OCI-LY1 (cell line): Measurements from ENCODE around the gene LRRC43.

Source experiments
- CTCF ChIP-seq: fragments of 200-600 bp; sonication (generic), shearing (Covaris generic); IDR thresholded peaks from 2 replicates; pipeline ENCODE4 v1.5.1; 2017; ENCODE audit warnings: mild to moderate bottlenecking, antibody characterized with exemption, low read length, moderate library complexity, mixed read lengths
- EZH2 ChIP-seq: fragments of 200-600 bp; sonication (generic), shearing (Covaris generic); IDR thresholded peaks from 2 replicates; pipeline ENCODE4 v1.8.0; 2017; ENCODE audit warnings: borderline replicate concordance, mixed run types, mild to moderate bottlenecking, antibody characterized with exemption, low read length, moderate library complexity, mixed read lengths

GRCh38 chr12:122232691-122233090, 49.8 kb downstream of the LRRC43 start:
- no peak for TF ChIP-seq CTCF
- no peak for TF ChIP-seq EZH2
